GM12878 (cell line): ENCODE measurements around the gene TGM5. TPM values are rescaled to one million over a fixed set of nuclear protein-coding genes. Genes with fewer than 3 reads are reported as not detected.

Experiments
- ATAC-seq: fragments of 200-7000 bp; cut with Tn5 transposase; 3 replicates; pipeline ENCODE4 v1.9.1; 2020; ENCODE audit warnings: mild to moderate bottlenecking, moderate library complexity
- BruUV-seq: library from RNA; stranded (reverse); fragments of 400-500 nt; replicated peaks from 2 replicates; lab custom pipeline; 2021; lab: Mats Ljungman, UMichigan
- CTCF ChIA-PET: fragments of 300-600 bp; sonication (Branson Sonifier 250); formaldehyde crosslinking; extraction: SDS; loops from one replicate; lab custom pipeline; 2021; ENCODE audit warnings: inconsistent platforms; lab: Yijun Ruan, JAX
- POLR2A ChIA-PET: fragments of 350-600 bp; formaldehyde crosslinking; extraction: SDS; loops from one replicate; lab custom pipeline; 2021; ENCODE audit warnings: inconsistent platforms; lab: Charles Lee
- RAD21 ChIA-PET: fragments of 300-600 bp; sonication (Branson Sonifier 250); formaldehyde crosslinking; loops from one replicate; lab custom pipeline; 2023; ENCODE audit warnings: antibody characterized with exemption; ENCODE audit not compliant: unreplicated experiment; lab: Charles Lee
- SMC1A ChIA-PET: fragments of 300-600 bp; sonication (Branson Sonifier 250); formaldehyde crosslinking; loops from one replicate; lab custom pipeline; 2023; ENCODE audit not compliant: unreplicated experiment, uncharacterized antibody; lab: Charles Lee
- DNase-seq: peaks from one replicate; pipeline ENCODE4 v3.0.0-alpha.2; 2011; ENCODE audit warnings: low read depth, low spot score
- FAIRE-seq: peaks from 3 replicates; lab custom pipeline; 2011; peaks lifted over from hg19 to GRCh38; lab: Jason Lieb, UNC
- H2AFZ ChIP-seq: 2 replicates; pipeline ENCODE4 v1.6.0; 2011; ENCODE audit warnings: low read depth, low read length, control low read depth; ENCODE audit not compliant: control insufficient read depth
- H3K27ac ChIP-seq: 2 replicates; pipeline ENCODE4 v1.5.1; 2011; ENCODE audit warnings: control low read depth; ENCODE audit not compliant: control insufficient read depth, insufficient read depth
- H3K27me3 ChIP-seq, 2 experiments: replicated peaks in 1 of 2; 2 replicates each; pipeline versions ENCODE4 v1.6.0 to v1.6.1; 2011; ENCODE audit warnings: low read length in 1 of 2; ENCODE audit not compliant: control insufficient read depth in 2 of 2, insufficient read depth in 2 of 2
- H3K36me3 ChIP-seq, 2 experiments: 2 replicates each; pipeline ENCODE4 v1.5.1; 2011; ENCODE audit warnings: low read length in 1 of 2; ENCODE audit not compliant: control insufficient read depth in 2 of 2, insufficient read depth in 2 of 2
- H3K4me1 ChIP-seq: 2 replicates; pipeline ENCODE4 v1.6.1; 2011; ENCODE audit warnings: mild to moderate bottlenecking, low read length, moderate library complexity, mixed read lengths; ENCODE audit not compliant: control insufficient read depth, insufficient read depth
- H3K4me2 ChIP-seq: 2 replicates; pipeline ENCODE4 v1.6.0; 2011; ENCODE audit warnings: control low read depth; ENCODE audit not compliant: control insufficient read depth, insufficient read depth
- H3K4me3 ChIP-seq: fragments of 200-600 bp; sonication (generic); 2 replicates; pipeline ENCODE4 v1.5.1; 2016
- H3K79me2 ChIP-seq: 2 replicates; pipeline ENCODE4 v1.6.0; 2011; ENCODE audit warnings: low read length; ENCODE audit not compliant: control insufficient read depth, insufficient read depth
- H3K9ac ChIP-seq: 2 replicates; pipeline ENCODE4 v1.8.0; 2011; ENCODE audit warnings: low read length, control low read depth, mixed read lengths; ENCODE audit not compliant: control insufficient read depth, insufficient read depth
- H3K9me3 ChIP-seq: replicated peaks from 3 replicates; pipeline ENCODE4 v1.5.1; 2011; ENCODE audit warnings: mild to moderate bottlenecking, low read length; ENCODE audit not compliant: control insufficient read depth, insufficient read depth
- H4K20me1 ChIP-seq: 2 replicates; pipeline ENCODE4 v1.6.0; 2011; ENCODE audit not compliant: control insufficient read depth, insufficient read depth
- ATF7 ChIP-seq: fragments of 450-650 bp; IDR thresholded peaks from 2 replicates; pipeline ENCODE4 v1.6.1; 2016; ENCODE audit warnings: low read depth, mild to moderate bottlenecking
- BACH1 ChIP-seq: fragments of 450-650 bp; IDR thresholded peaks from 2 replicates; pipeline ENCODE4 v1.6.1; 2017; ENCODE audit warnings: mild to moderate bottlenecking, borderline replicate concordance
- CBFB ChIP-seq: IDR thresholded peaks from 2 replicates; pipeline ENCODE4 v1.6.1; 2016; ENCODE audit warnings: antibody characterized with exemption, low read depth
- CBX5 ChIP-seq: sonication (generic); IDR thresholded peaks from 2 replicates; pipeline ENCODE4 v1.6.1; 2016; ENCODE audit warnings: low read depth, moderate library complexity, mild to moderate bottlenecking, inconsistent platforms
- EED ChIP-seq: sonication (generic); IDR thresholded peaks from 2 replicates; pipeline ENCODE4 v1.6.1; 2016; ENCODE audit warnings: antibody characterized with exemption, low read depth
- JUNB ChIP-seq: IDR thresholded peaks from 2 replicates; pipeline ENCODE4 v1.6.1; 2016; ENCODE audit warnings: antibody characterized with exemption, mild to moderate bottlenecking
- KAT2A ChIP-seq: conservative IDR thresholded peaks from 2 replicates; pipeline ENCODE4 v1.6.1; 2011; ENCODE audit warnings: low read depth, low read length; ENCODE audit not compliant: control insufficient read depth
- RELA ChIP-seq: fragments of 450-650 bp; IDR thresholded peaks from 2 replicates; pipeline ENCODE4 v1.8.0; 2014; ENCODE audit warnings: borderline replicate concordance; ENCODE audit not compliant: partially characterized antibody
- SP1 ChIP-seq: IDR thresholded peaks from one replicate; pipeline ENCODE4 v1.6.1; 2011; ENCODE audit warnings: low read depth, low read length
- SREBF2 ChIP-seq: IDR thresholded peaks from 2 replicates; pipeline ENCODE4 v1.6.1; 2012; ENCODE audit warnings: mild to moderate bottlenecking, low read length
- SRF ChIP-seq, 2 experiments: IDR thresholded peaks; 2 replicates each; pipeline ENCODE4 v1.6.1; 2011; ENCODE audit warnings: low read depth in 2 of 2, low read length in 2 of 2, mild to moderate bottlenecking in 1 of 2, moderate library complexity in 1 of 2
- SUZ12 ChIP-seq: fragments of 200-600 bp; sonication (generic); IDR thresholded peaks from one replicate; pipeline ENCODE4 v1.6.1; 2018; ENCODE audit warnings: antibody characterized with exemption, mild to moderate bottlenecking; ENCODE audit not compliant: unreplicated experiment
- TCF12 ChIP-seq: IDR thresholded peaks from 2 replicates; pipeline ENCODE4 v1.6.1; 2011; ENCODE audit warnings: low read depth, mild to moderate bottlenecking, low read length
- YY1 ChIP-seq: IDR thresholded peaks from 2 replicates; pipeline ENCODE4 v1.6.1; 2011; ENCODE audit warnings: low read depth, mild to moderate bottlenecking, low read length
- WGBS: methylation state at CpG from one replicate; pipeline ENCODE4 v1.1.6; 2016; ENCODE audit warnings: low lambda C conversion rate; ENCODE audit not compliant: insufficient replicate concordance, insufficient coverage; ENCODE audit errors: missing lambda C conversion rate; 5-methylcytosine and 5-hydroxymethylcytosine counted together
- in situ Hi-C: fragments of 300-500 bp; cut with MboI; formaldehyde crosslinking; loops from 9 replicates; pipeline ENCODE4 v1.14.3; 2018; ENCODE audit warnings: mixed read lengths
- intact Hi-C: fragments of 100-400 bp; cut with micrococcal nuclease; formaldehyde crosslinking; loops from one replicate; pipeline ENCODE4 v1.14.2; 2022; ENCODE audit not compliant: unreplicated experiment
- polyA plus RNA-seq, 11 experiments: library from polyadenylated mRNA; depleted of rRNA in 4 of 11; unstranded in 6 of 11; stranded (reverse) in 5 of 11; fragments of >200 nt; fragmentation: Nextera tagmentation in 4 of 11; fragmentation: Illumina TruSeq in 1 of 11; extraction: Ambion mirVana in 4 of 11; extraction: Trizol in 1 of 11; gene quantifications; 1 replicate in 1 of 11; 2 replicates in 10 of 11; pipeline versions ENCODE4 v1.2.1 to v1.2.3, GENCODE V29; 2011 to 2016; ENCODE audit warnings: inconsistent platforms in 2 of 11, missing spikeins in 2 of 11, low read depth in 1 of 11
- total RNA-seq, 4 experiments: library from RNA; depleted of rRNA in 3 of 4; stranded (reverse); fragments of >200 nt in 3 of 4; fragmentation: Illumina TruSeq in 1 of 4; extraction: Trizol in 1 of 4; gene quantifications; 2 replicates each; pipeline versions ENCODE4 v1.2.1 to v1.2.3, GENCODE V29; 2013 to 2021
- TF ChIP-seq, protein P1 (sequence below): fragments of 450-650 bp; formaldehyde crosslinking; IDR thresholded peaks from 2 replicates; pipeline ENCODE4 v1.5.0; 2022; ENCODE audit warnings: mild to moderate bottlenecking, missing genetic modification characterization
- TF ChIP-seq, protein P2 (sequence below): fragments of 450-650 bp; IDR thresholded peaks from 2 replicates; pipeline ENCODE4 v1.6.1; 2016; ENCODE audit warnings: mild to moderate bottlenecking
- TF ChIP-seq, protein P3 (sequence below): IDR thresholded peaks from 2 replicates; pipeline ENCODE4 v1.6.1; 2011; ENCODE audit warnings: borderline replicate concordance, low read depth, mild to moderate bottlenecking, moderate library complexity, mixed read lengths, low read length; ENCODE audit not compliant: insufficient read depth; ENCODE audit errors: extremely low read length
- TF ChIP-seq, protein P4 (sequence below): IDR thresholded peaks from 2 replicates; pipeline ENCODE4 v1.6.1; 2011; ENCODE audit warnings: low read depth, mild to moderate bottlenecking, low read length, moderate library complexity, borderline replicate concordance; ENCODE audit errors: extremely low read depth

TGM5 gene
- total and polyA plus RNA-seq, 10 of the 15 experiments (the other 5 are each of a cell fraction or from before 2014, with no cell fraction given), result 4.4 to 27.1 (median 5.6) TPM

DNA sequence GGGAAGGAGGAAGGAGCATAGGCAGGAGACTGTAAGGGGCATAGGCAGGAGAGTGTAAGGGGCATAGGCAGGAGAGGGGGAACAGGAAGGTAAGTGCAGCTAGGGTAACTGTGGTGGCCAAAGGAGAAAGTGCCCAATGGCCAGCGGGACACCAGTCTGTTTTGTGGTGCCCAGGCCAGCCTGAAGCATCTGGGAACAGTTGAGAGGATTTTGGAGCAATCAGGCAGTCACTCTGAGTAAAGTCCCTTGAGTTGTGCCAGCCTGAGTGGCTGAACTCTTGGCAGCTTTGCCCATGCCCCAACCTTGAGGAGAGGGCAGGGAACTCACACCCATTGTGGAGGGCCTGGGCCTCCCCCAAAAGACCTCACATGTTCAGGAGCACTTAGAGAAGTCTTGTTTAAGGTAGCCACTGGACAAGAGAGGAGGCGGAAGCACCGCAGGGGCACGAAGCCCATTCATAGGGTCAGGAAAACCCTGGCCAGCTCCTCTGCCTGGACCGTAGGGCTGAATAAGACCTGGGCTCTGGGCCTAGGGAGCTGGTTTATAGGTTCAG, 3.5 kb upstream of the TGM5 start:
- no peak overlapping the region for H2AFZ ChIP-seq
- in situ Hi-C loops (no loop called here), intact Hi-C loops (no loop called here)
- no peaks in the 10 kb centered on the region for H4K20me1 ChIP-seq
- no peak overlapping the region for H3K9ac ChIP-seq
- FAIRE-seq (no peak), DNase-seq (no peak), ATAC-seq (no peak)
- no peaks in the 10 kb centered on the region for H3K9me3 ChIP-seq
- POLR2A ChIA-PET, result interaction anchor here (0.5 to 1.4 kb wide), 2 partner anchors 45 to 48 kb away, joined by 3 to 4 read pairs; no protein-coding TSS in a partner anchor
- CTCF ChIA-PET, result interaction anchor here (1.0 to 21.1 kb wide), 7 partner anchors 10 to 75 kb away, joined by 4 to 518 read pairs (median 6); partner anchors contain the start of gene EPB42
- H3K4me1 ChIP-seq, result no peaks in the 10 kb centered on the region
- no peaks in the 10 kb centered on the region for H3K79me2 ChIP-seq
- SMC1A ChIA-PET, result interaction anchor here (3.8 to 8.8 kb wide), 3 partner anchors 15 to 42 kb away, joined by 21 to 311 read pairs (median 28); no protein-coding TSS in a partner anchor
- H3K4me2 ChIP-seq, result no peak overlapping the region
- H3K4me3 ChIP-seq, result no peak overlapping the region
- no peaks in the 10 kb centered on the region for H3K36me3 ChIP-seq
- no TSS peak for BruUV-seq
- RAD21 ChIA-PET, result interaction anchor here (11.4 kb wide), 1 partner anchor 41 kb away, joined by 255 read pairs; no protein-coding TSS in a partner anchor
- H3K27ac ChIP-seq, result no peak overlapping the region
- H3K27me3 ChIP-seq, result no peaks in the 10 kb centered on the region
- 78% methylated on average over 5 of the region's 5 CpGs for WGBS
- TF ChIP-seq, protein P1, sequence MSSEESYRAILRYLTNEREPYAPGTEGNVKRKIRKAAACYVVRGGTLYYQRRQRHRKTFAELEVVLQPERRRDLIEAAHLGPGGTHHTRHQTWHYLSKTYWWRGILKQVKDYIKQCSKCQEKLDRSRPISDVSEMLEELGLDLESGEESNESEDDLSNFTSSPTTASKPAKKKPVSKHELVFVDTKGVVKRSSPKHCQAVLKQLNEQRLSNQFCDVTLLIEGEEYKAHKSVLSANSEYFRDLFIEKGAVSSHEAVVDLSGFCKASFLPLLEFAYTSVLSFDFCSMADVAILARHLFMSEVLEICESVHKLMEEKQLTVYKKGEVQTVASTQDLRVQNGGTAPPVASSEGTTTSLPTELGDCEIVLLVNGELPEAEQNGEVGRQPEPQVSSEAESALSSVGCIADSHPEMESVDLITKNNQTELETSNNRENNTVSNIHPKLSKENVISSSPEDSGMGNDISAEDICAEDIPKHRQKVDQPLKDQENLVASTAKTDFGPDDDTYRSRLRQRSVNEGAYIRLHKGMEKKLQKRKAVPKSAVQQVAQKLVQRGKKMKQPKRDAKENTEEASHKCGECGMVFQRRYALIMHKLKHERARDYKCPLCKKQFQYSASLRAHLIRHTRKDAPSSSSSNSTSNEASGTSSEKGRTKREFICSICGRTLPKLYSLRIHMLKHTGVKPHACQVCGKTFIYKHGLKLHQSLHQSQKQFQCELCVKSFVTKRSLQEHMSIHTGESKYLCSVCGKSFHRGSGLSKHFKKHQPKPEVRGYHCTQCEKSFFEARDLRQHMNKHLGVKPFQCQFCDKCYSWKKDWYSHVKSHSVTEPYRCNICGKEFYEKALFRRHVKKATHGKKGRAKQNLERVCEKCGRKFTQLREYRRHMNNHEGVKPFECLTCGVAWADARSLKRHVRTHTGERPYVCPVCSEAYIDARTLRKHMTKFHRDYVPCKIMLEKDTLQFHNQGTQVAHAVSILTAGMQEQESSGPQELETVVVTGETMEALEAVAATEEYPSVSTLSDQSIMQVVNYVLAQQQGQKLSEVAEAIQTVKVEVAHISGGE, result no peak
- TF ChIP-seq ATF7, result no peak
- no peak for TF ChIP-seq CBFB
- no peak for TF ChIP-seq EED
- no peak for TF ChIP-seq SUZ12
- TF ChIP-seq TCF12, result no peak
- TF ChIP-seq SREBF2, result no peak
- no peak for TF ChIP-seq JUNB
- TF ChIP-seq BACH1, result no peak
- TF ChIP-seq YY1, result no peak
- TF ChIP-seq, protein P2, sequence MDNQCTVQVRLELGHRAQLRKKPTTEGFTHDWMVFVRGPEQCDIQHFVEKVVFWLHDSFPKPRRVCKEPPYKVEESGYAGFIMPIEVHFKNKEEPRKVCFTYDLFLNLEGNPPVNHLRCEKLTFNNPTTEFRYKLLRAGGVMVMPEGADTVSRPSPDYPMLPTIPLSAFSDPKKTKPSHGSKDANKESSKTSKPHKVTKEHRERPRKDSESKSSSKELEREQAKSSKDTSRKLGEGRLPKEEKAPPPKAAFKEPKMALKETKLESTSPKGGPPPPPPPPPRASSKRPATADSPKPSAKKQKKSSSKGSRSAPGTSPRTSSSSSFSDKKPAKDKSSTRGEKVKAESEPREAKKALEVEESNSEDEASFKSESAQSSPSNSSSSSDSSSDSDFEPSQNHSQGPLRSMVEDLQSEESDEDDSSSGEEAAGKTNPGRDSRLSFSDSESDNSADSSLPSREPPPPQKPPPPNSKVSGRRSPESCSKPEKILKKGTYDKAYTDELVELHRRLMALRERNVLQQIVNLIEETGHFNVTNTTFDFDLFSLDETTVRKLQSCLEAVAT, result no peak
- TF ChIP-seq SRF (IDR thresholded peaks at IDR 0.05; ENCODE audit: low read depth in 2 of 2, low read length in 2 of 2), result no peak
- TF ChIP-seq, protein P3, sequence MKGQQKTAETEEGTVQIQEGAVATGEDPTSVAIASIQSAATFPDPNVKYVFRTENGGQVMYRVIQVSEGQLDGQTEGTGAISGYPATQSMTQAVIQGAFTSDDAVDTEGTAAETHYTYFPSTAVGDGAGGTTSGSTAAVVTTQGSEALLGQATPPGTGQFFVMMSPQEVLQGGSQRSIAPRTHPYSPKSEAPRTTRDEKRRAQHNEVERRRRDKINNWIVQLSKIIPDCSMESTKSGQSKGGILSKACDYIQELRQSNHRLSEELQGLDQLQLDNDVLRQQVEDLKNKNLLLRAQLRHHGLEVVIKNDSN, result no peak
- TF ChIP-seq KAT2A, result no peak
- no peak for TF ChIP-seq RELA
- TF ChIP-seq CBX5, result no peak
- TF ChIP-seq SP1, result no peak
- TF ChIP-seq, protein P4, sequence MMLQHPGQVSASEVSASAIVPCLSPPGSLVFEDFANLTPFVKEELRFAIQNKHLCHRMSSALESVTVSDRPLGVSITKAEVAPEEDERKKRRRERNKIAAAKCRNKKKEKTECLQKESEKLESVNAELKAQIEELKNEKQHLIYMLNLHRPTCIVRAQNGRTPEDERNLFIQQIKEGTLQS, result no peak
